SH-SY5Y (cell line): Measurements from ENCODE around the gene AJM1.

ENCODE experiments used
- GATA2 ChIP-seq: IDR thresholded peaks from 2 replicates; pipeline ENCODE4 v1.6.1; 2011; ENCODE audit warnings: mild to moderate bottlenecking, low read depth, low read length
- GATA3 ChIP-seq: IDR thresholded peaks from 2 replicates; pipeline ENCODE4 v1.6.1; 2011; ENCODE audit warnings: low read depth, mild to moderate bottlenecking, low read length, moderate library complexity

Gene AJM1

GRCh38 chr9:136805207-136805740 lies 37.0 kb upstream of the AJM1 start:
- no peak for TF ChIP-seq GATA3
- TF ChIP-seq GATA2: no peak

GRCh38 chr9:136806067-136806466 lies 36.2 kb upstream of the AJM1 start:
- TF ChIP-seq GATA2 (no peak), GATA3 (no peak)

GRCh38 chr9:136806631-136807201 lies 35.6 kb upstream of the AJM1 start:
- no peak for TF ChIP-seq GATA2
- no peak for TF ChIP-seq GATA3

DNA sequence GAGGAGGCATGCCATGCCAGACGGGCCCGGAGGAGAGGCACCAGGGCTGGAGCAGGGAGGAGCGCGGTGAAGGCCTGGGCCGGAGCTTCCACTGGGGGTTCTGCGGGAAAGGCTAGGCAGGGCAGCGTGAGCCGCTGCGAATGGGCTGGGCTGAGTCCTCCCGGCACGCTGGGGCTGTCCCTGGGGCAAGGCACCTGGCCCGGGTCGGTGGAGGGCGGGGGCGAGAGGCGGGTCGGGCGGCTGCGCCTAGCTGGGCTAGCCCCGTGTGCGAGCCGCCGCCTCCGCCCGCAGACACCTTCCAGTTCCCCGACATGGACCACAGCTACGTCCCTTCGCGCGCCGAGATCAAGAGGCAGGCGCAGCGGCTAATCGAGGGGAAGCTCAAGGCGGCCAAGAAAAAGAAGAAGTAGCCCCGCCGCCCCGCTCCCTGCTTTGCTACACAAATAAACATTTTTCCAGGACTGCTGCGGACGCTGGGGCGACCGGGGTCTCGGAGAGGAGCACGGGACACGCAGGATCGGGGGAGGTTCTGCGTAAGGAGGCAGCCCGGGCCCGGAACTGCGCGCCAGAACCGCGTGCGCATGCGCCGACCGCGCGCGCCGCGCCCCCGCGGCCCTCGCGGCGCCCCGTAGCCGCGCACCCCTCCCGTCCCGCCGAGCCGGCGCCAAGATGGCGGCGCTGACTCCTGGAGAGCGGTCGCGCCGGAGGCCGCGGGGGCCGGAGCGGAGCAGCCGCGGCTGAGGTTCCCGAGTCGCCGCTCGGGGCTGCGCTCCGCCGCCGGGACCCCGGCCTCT lies 34.8 kb upstream of the AJM1 start, which contains the start of gene RABL6:
TSS of gene RABL6 (plus strand) at position 668 of the 794 bp plus-strand sequence. CDS start 249 bp downstream, outside the sequence.
- no peak for TF ChIP-seq GATA3
- TF ChIP-seq GATA2: no peak

GRCh38 chr9:136808075-136808805 lies 34.0 kb upstream of the AJM1 start:
- TF ChIP-seq GATA2: no peak

DNA sequence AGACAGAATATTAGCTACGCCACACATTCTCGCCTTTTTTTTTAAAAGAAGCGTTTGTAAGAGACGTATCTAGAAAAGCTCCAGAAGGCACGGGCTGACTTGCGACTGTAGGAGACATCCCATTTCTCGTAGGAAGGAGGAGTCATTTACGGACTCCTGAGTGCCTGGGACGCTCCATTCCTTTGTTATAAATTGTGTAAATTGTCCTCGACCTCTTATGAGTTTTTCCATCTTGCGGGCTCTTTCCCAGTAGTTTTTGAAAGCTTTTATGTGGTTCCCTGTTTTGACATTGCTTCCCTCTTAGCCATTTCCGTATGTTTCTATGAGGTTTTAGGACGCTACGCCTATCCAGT lies 33.5 kb upstream of the AJM1 start:
- TF ChIP-seq GATA2 (no peak), GATA3 (no peak)

DNA sequence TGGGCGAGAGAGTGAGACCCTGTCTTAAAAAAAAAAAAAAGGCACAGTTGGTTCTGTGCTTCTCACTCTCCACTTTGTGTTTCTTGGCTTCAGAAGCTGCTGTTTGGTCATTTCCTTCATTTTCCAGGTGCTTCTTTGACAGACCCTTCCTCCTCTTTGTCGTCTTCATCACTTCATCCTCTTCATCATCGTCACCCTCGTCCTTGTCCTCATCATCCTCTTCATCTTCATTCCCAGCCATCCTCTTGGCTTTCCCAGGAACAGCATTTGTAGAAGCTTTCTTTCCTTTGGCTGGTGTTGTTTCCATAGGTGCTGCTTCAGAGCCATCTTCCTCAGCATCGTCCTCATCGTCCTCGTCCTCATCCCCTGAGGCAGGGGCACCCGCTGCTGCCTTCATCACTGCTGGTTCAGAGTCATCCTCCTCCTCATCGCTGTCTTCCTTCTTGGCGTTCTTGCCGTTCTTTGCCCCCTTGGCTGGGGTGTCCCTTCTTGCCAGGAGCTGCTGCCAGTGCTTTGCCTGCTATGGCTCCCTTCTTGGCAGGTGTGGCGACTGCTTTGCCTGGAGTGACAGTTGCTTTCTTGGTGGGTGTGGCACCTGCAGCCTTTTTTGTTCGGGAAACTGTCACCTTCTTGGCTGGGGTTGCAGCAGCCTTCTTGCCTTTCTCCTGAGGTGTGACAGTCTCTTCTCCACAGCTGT lies 27.4 kb upstream of the AJM1 start:
- TF ChIP-seq GATA2 (no peak), GATA3 (no peak)

- no peak for TF ChIP-seq GATA3
- TF ChIP-seq GATA2: no peak
Measured at GRCh38 chr9:136815422-136815782, 26.9 kb upstream of the AJM1 start.

GRCh38 chr9:136820971-136821825 lies 21.1 kb upstream of the AJM1 start:
- TF ChIP-seq GATA2 (no peak), GATA3 (no peak)

GRCh38 chr9:136821826-136822544 lies 20.3 kb upstream of the AJM1 start:
- TF ChIP-seq GATA2 (no peak), GATA3 (no peak)

DNA sequence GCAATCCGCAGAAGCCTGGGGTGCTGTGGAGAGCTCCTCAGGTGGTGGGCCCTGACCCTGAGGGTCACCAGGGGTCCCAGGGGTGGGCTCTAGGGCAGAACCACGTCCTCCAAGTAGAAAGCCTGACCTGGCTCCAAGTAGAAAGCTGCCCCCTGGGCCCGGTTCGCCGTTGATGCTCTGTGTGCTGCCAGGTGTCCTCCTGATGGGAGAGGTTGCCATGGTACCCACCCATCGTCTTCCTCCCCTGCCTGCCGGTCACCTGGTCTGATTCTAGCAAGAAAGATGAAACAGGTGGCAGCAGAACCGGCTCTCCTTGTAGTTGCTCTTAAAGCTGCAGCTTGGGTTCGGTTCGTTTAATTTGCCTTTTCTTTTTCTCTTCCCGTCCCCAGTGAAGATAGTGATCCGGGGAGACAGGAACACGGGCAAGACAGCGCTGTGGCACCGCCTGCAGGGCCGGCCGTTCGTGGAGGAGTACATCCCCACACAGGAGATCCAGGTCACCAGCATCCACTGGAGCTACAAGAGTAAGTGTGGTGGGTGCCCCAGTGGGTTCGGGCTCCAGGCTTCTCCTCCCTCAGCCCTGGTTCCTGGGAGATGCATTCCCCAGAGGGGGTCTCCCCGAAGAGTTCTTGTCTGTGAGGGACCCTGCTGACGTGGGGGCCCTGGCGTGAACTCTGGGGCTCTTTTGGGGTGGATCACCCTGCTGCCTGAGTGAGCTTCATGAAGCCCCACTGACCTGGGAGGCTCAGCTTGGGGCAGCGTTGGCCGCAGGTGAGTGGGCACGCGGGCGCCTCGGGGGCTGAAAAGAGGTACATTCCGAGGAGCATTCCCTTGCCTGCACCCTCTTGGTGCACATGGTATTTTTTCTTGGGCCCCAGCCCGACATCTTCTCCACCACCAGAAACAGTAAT lies 18.9 kb upstream of the AJM1 start:
- TF ChIP-seq GATA3: no peak
- TF ChIP-seq GATA2: no peak

GRCh38 chr9:136824496-136825225 lies 17.6 kb upstream of the AJM1 start:
- TF ChIP-seq GATA3 (no peak), GATA2 (no peak)
